ENCODE results near the gene COL6A5. TPM values are rescaled to one million over a fixed set of nuclear protein-coding genes. Genes with fewer than 3 reads are reported as not detected.

The COL6A5 gene
- total and polyA plus RNA-seq, 10 donors = 0.07 to 0.15 TPM; not detected in 8

DNA sequence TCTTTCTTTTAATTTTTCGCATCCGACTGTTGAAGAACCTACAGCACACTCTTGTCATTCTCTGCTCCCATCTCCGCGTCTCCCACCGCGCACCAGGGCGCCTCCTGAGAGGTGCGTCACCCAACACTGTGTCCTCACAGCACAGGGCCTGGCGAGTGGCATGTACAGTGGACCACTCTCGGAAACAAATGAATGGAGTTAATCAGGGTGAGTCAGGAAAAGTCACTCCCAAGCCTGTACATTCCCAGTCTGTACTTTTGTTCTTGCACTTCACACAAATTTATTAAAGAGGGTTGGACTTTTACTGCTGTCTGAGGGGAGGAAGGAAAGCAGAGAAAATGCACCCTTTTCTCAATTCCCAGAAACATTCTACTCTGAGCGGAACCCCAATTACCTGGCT is 172.1 kb downstream of the COL6A5 start:
- WGBS, 5 donors = 23 to 37% (median 32%) methylated on average over 11 of the region's 11 CpGs
- Histone ChIP-seq H3K27ac (no peak overlapping the region), H3K27me3 (replicated peaks in 1 of 7) (peaks cover 0 to 61% (median 23%) of the 10 kb centered on the region in 7 donors), H3K4me1 (peaks cover 0 to 11% (median 3%) of the 10 kb centered on the region in 6 donors), H3K9me3 (no peaks in the 10 kb centered on the region), H3K36me3 (no peaks in the 10 kb centered on the region), H3K4me3 (no peak overlapping the region)
- TF ChIP-seq CTCF (IDR thresholded peaks at IDR 0.05 in 8 of 11, conservative IDR thresholded peaks at IDR 0.05 in 3 of 11) (no peak), POLR2A (IDR thresholded peaks at IDR 0.05) (no peak)
- intact Hi-C loops (cut with DNase I; ENCODE audit: low total_unique reads) = no loop called here
- no peak for DNase-seq

- 88 to 96% (median 91%) methylated on average over 4 of the region's 4 CpGs for WGBS, 5 donors
- no peak for DNase-seq
- Histone ChIP-seq H3K27me3 (replicated peaks in 1 of 7) (peaks cover 0 to 69% (median 23%) of the 10 kb centered on the region in 7 donors), H3K36me3 (no peaks in the 10 kb centered on the region), H3K9me3 (no peaks in the 10 kb centered on the region), H3K27ac (no peak overlapping the region), H3K4me3 (no peak overlapping the region), H3K4me1 (peaks cover 0 to 11% (median 3%) of the 10 kb centered on the region in 6 donors)
- TF ChIP-seq POLR2A (IDR thresholded peaks at IDR 0.05) = no peak
- no peak for TF ChIP-seq POLR2AphosphoS5 (IDR thresholded peaks at IDR 0.05)
- TF ChIP-seq CTCF (IDR thresholded peaks at IDR 0.05 in 8 of 11, conservative IDR thresholded peaks at IDR 0.05 in 3 of 11) = no peak
- intact Hi-C loops (cut with DNase I; ENCODE audit: low total_unique reads) = no loop called here
These were observed 174.3 kb downstream of the COL6A5 start for GRCh38 chr3:130519754-130520153.

- TF ChIP-seq POLR2AphosphoS5 (IDR thresholded peaks at IDR 0.05) (no peak), CTCF (IDR thresholded peaks at IDR 0.05 in 8 of 11, conservative IDR thresholded peaks at IDR 0.05 in 3 of 11) (no peak), POLR2A (IDR thresholded peaks at IDR 0.05) (no peak)
- no peak for DNase-seq
- Histone ChIP-seq H3K4me3 (no peak overlapping the region), H3K4me1 (peaks cover 0 to 2% (median 0%) of the 10 kb centered on the region in 6 donors), H3K27ac (no peak overlapping the region), H3K9me3 (no peaks in the 10 kb centered on the region), H3K36me3 (no peaks in the 10 kb centered on the region), H3K27me3 (replicated peaks in 1 of 7) (peaks cover 0 to 42% (median 8%) of the 10 kb centered on the region in 7 donors)
- intact Hi-C loops (cut with DNase I; ENCODE audit: low total_unique reads) = no loop called here
- 80 to 93% (median 84%) methylated on average over 2 of the region's 2 CpGs for WGBS, 5 donors
These were observed 176.9 kb downstream of the COL6A5 start for GRCh38 chr3:130522399-130522798.

DNA sequence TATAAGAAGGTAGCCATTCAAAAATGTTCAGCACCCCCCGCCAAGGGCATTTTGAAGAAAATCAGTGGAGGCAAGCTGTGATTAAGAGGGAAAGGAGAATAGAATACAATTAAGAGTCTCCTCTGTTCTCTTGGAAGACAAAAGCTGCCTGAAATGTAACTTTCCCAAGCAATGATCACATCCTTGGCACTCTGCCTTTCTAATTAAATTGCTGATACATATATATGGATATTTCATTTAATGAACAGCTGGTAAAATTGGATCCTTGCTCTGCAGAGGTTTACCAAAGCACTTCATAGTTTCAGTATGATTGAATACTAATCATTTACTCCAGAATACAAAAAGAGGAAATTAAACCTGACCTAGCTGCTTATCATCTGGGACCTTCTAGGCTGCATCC is 182.0 kb downstream of the COL6A5 start:
- no peak overlapping the region for H3K27ac ChIP-seq
- WGBS, 5 donors = 81 to 91% (median 84%) methylated on average over 1 of the region's 1 CpG
- H3K9me3 ChIP-seq = no peaks in the 10 kb centered on the region
- H3K4me1 ChIP-seq = no peaks in the 10 kb centered on the region
- no peak overlapping the region for H3K4me3 ChIP-seq
- intact Hi-C loops (cut with DNase I; ENCODE audit: low total_unique reads) = no loop called here
- TF ChIP-seq CTCF (IDR thresholded peaks at IDR 0.05 in 8 of 11, conservative IDR thresholded peaks at IDR 0.05 in 3 of 11) (no peak), POLR2AphosphoS5 (IDR thresholded peaks at IDR 0.05) (no peak), POLR2A (IDR thresholded peaks at IDR 0.05) (no peak)
- no peaks in the 10 kb centered on the region for H3K36me3 ChIP-seq
- no peak for DNase-seq
- peaks cover 0 to 17% (median 0%) of the 10 kb centered on the region in 7 donors for H3K27me3 ChIP-seq (replicated peaks in 1 of 7)

Measured in spleen (tissue), 11 donors.